NCI-H526 (cell line): ENCODE data around the gene RELCH.

Experiments used
- DNase-seq, 2 experiments: peaks; one replicate each; lab custom pipeline; 2025; lab: John Stamatoyannopoulos, UW

The RELCH gene

DNA sequence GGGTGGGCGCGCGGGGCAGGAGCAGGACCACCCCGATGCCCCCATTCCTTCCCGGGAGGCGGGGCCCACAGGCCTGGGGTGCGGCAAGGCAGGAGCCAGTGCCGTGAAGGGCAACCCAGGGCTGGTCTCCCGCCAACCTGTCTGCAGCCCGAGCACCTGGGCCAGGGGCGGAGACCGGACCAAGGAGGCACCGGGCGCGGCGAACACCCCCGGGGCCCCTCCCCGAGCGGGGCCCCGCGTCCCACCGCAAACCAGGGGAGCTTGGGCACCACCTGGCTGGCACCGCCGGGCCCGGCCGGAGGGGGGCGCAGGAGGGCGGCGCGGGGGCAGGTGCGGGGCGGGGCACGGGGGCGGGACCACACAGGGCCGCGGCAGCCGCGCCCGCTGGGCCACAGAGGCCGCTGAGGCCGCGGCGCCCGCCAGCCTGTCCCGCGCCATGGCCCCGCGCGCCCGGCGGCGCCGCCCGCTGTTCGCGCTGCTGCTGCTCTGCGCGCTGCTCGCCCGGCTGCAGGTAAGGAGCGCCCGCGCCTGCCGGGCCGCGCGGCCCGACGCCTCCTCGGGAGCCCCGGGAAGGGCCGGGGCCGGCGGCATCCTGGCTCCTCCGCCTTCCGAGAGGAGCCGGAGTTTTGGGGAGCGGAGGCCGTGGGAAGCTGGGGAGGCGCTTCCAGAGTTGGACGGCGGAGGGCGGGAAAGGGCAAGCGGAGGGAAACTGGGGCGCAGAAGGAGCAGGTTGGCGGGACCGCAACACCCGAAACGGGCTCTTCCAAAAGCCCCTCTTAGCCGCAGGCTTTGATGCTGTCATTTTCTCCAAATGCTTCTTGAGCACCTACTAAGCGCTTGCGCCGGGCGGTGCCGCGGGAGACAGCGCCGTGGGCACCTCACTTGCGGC is 138.1 kb downstream of the RELCH start, which contains the start of gene TNFRSF11A:
TSS of gene TNFRSF11A (plus strand) at position 394 of the 889 bp plus-strand sequence. CDS start at position 437, 43 bp downstream.
- peak in 1 of 2 experiments; percentile 66 for DNase-seq

DNA sequence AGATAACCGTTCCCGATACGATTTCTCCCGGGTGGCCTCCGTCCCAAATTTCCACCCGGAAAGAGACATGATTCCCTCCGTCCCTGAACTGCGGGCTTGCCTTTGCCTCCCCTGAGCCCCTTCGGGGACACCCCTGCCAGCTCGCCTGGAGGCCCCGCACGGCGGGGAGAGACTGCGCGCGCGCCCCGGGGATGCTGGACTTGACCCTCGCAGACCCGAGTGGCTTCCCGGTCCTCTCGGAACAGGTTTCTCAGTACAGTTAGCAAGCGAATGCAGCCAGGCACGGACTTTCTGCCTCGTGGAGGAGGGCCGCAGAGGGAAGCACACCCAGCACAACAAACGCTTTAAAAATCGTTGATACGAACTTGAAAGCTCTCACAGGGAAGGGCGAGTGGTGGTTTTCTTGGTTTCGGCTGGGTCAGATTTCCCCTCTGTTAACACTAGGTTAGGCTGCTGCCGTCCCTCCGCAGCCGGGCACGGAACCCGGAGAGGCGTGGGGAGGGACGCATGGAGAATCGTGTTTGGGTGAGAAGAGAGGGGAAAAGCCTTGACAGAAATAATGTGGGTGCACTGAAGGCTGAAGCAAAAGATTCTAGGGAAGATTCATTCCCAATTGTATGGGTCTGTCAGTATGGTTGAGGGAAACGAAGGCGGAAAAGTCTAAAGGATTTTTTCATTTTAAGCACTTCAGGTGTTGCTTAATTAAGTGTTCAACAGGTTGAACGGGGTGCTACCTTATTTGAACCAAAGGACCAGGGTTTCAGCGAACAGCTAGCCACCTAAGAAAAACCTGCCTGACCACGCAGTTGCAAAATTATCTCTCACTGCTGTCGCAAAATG is 139.0 kb downstream of the RELCH start:
- peak in 1 of 2 experiments; percentile 56 for DNase-seq

DNA sequence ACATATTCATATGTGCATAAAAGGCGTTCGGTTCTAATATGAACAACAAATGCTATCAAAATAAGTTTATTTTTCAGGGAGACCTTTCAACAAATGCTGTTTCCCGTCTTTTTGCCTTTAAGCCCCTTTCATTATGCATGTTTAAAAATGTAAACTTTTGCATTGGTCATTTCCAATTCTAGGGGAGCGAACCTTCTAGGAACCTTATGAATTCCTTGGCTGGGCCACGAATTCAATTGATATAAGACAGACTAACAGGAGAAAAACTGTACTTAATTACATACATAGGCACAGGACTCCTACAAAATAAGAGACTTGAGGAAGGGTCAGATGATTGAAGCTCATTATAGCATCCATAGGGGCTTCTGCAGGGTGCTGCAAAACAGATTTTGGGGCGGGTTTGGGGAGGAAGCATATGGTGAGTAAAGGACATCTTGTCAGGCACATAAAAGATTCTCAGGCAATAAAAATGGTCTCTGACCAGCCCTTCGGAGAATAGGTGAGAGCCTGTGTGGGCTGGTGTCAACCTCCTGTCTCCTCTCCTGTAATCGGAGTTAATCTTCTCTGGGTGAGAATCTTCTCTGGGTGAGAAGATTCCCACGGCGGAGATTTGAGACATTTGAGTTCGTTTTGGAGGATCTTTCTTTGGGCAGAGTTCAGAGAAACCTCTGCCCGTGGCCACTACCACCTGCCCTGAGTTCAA is 139.7 kb downstream of the RELCH start:
- no peak for DNase-seq

GRCh38 chr18:62327977-62328376 is 140.9 kb downstream of the RELCH start:
- peak in 1 of 2 experiments; percentile 5 for DNase-seq

DNA sequence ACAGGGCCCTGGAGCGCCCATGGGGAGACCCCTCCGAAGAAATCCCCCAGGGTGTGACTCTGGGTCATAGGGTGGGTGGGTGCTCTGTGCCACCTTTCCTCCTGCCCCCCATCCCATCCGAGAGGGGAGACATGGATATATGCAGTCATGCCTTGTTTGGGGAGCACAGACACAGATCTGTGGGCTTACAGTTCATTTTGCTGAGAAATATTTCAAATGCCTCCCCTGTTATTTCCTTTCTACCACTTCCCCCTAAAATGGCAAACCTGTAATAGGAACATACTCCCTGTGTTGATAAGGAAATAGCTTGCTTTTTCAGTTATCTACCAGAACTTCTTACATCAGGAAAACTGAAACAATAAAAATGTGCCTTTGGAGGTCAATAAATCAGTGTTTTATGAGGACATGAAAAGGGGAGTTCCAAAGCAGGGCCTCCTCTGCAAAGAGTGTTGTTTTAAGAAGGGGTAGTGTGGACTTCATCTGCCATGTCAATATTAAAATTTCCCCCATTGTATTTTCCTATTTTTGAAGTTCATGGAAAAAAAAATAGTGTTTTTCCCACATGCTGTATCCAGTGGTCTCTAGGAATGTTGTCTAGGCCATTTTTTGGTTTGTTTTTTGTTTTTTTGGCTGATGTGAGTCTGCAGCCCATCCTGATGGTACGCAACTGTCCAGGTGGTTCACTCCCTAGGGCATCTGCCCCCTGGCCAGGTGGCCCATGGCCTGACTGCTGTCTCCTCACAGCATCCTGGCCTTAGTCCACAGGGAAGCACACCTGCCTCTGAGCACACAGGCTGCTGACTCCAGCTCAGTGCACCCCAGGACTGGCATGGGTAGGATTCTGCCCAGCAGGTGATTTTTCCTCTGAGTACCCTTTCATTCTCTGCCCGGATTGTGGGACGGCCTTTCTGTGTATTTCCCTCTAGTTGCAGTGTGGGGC is 141.8 kb downstream of the RELCH start:
- no peak for DNase-seq

- DNase-seq: no peak
Observed at GRCh38 chr18:62329691-62330454, 142.8 kb downstream of the RELCH start.

DNA sequence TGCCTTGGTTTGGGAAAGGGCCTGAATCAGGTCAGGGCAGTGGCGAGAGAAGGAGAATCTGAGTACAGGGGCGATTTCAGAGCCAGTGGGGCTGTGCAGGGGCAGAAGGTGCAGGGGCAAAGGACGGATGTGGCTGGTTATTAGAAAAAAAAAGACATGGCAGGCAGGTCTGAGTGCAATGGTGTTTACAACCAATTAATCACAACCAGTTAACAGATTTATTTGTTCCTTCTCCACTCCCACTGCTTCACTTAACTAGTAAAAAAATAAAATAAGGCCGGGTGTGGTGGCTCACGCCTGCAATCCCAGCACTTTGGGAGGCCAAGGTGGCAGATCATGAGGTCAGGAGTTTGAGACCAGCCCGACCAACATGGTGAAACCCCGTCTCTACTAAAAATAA is 143.6 kb downstream of the RELCH start:
- no peak for DNase-seq

GRCh38 chr18:62331581-62332356 is 144.7 kb downstream of the RELCH start:
- no peak for DNase-seq

GRCh38 chr18:62332431-62332830 is 145.4 kb downstream of the RELCH start:
- DNase-seq: no peak

DNA sequence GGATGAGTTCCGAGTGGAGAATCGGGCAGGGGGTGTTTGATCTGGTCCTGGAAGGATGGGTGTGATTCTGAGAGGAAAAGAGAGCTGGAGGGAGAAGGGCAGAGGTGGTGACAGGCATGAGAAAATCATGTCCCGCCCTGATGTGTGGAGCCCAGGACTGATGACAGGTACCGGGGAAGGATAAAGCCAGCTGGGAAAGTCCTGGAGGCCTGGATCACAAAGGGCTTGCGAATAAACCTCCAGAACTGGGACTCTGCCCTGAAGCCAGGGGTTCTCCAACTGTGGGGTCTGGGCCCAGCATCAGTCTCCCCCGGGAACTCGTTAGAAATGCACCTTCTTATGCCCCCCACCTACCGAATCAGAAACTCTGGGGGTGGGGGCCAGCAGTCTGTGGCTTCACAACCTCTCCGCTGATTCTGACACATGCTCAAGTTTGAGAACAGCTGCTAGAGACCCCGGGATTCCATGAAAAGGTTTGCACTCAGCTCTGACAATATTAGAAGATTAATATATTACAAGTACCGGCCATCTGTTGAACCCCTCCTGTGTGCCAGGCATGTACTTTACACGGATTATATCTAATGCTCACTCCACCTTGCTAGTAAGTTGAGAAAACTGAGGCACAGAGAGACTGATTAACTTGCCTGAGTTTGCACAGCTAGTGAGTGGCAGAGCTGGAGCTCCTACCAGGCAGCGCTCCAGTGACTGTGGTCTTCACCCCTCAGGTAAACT is 146.1 kb downstream of the RELCH start:
- no peak for DNase-seq

DNA sequence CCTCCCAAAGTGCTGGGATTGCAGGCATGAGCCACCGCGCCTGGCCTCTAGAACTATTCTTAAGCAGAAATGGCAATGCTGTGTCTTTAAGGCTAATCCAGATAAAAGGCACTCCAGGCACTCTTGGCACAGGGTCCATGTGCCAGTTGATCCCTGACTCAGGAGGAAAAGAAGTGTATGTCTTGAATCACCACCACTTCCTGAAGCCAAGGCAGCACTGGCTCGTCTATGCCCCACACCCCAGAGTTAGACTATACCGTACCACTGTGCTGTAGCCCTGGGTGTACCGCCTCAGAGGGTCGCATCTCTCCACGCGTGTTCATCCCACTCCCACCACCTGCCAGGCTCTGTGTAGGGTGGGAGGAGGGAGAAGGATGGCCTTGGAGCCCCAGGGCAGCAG is 147.1 kb downstream of the RELCH start:
- DNase-seq: no peak

- DNase-seq: no peak
Observed at GRCh38 chr18:62335494-62335893, 148.4 kb downstream of the RELCH start.

DNA sequence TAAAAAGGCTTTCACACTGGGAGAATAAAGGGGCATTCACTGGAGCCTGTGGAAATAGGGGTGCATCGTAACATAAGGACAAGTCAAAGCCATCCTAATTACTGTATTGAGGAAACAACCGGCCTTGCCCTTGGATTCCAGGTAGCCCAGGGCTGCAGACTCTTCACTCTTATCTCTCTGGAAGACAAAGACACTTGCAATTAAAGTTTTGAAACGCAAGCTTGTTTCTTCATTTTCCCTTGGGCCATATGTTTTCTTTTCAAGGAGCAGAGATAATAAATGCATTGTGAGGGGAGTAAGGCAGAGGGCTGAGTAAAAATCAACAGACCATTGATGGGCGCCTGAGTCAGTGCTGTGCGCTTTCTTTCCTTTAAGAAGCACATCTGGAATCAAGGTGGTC is 149.6 kb downstream of the RELCH start:
- no peak for DNase-seq

- no peak for DNase-seq
Observed at GRCh38 chr18:62337336-62337735, 150.3 kb downstream of the RELCH start.

DNA sequence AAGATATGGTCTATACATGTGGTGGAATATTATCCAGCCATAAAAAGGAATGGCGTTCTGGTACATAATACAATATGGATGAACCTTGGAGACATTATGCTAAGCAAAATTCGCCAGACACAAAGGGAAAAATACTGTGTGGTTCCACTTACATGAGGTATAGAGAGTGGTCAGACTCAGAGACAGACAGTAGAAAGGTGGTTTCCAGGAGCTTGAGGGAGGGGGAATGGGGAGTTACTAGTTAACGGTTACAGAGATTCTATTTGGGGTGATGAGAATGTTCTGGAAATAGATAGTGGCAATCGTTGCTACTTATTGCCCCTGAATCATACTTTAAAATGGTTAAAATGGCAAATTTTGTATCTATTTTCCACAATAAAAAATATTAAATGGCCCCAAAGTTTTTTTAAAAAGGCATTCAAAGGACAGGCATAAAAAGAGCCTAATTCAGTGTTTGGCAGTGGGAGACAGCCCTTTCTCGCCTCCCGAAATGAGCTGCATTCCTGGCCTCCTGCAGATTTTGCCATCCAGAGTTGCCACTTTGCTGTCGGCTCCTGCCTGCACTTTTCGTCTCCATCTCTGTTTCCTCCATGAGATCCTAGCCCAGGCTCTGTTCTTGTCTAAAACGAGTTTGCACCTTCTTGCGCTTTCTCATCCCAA is 151.5 kb downstream of the RELCH start:
- DNase-seq: no peak

DNA sequence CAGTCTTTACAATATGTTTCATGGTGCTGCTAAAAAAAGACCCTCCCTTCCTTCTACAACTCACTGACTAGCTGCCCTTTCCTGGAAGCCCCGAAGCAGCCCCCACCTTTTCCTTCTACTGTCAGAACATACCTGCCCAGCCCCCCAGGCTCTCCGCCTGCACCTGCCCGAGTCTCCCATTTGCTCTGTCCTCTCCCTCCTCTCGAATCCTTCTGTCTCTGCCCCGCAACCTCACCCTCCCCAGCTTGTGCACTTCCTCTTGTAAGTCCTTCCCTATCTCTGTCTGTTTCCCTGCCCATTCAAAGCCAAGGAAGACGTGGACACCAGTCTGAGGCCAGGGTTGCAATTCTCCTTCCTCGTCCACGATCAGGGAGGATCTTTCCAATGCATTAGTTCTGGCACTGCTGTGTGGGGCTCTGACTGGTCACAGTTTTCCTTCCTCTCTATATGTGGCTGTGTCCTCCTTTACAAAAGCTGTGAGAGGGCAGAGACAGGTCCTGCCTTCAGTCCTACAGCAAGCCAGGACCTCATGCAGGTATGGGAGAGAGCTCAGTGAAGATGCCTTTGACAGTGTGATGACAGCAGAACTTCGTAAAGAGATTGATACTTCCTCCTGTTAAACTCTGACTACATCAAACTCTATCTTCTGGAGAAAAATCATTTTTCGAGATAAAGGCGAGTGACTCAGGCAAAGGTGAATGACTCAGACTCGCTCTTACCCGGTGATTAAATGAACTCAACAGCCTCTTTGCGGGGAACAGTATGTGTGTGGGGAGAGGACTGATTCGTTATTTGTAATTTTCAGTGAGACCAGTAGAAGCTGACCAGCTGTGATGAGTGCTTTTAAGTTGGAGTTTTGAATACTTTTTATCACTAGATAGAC is 152.3 kb downstream of the RELCH start:
- DNase-seq: no peak

DNA sequence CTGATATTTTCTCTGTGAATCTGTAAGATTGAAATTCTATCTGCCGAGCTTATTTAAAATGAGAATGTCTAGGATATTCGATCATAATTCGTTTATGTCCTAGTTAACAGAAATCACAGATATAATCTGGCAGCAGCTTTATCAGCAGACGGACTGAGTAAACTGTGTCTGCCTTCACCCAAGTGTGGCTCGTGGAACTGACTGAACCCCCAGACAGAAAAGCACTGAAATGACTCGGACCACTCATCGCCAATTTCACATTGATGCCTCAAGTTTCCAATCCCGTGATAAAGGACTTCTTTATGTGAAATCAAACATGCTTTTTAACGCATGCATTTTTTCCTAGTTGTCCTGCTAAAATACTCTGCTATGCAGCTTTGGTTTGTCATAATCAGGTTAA is 153.9 kb downstream of the RELCH start:
- DNase-seq: no peak
